ENCODE data around the gene MAP6D1.
"Not testable (repeated sequence)": the region's sequence is repeated elsewhere in the genome, so short reads cannot be mapped to it uniquely, and the experiment has no call there.

MAP6D1 gene

GRCh38 chr3:183799461-183799860 lies 25.9 kb downstream of the MAP6D1 start:
- peak in 1 of 14 donors; percentile 18 for DNase-seq

DNA sequence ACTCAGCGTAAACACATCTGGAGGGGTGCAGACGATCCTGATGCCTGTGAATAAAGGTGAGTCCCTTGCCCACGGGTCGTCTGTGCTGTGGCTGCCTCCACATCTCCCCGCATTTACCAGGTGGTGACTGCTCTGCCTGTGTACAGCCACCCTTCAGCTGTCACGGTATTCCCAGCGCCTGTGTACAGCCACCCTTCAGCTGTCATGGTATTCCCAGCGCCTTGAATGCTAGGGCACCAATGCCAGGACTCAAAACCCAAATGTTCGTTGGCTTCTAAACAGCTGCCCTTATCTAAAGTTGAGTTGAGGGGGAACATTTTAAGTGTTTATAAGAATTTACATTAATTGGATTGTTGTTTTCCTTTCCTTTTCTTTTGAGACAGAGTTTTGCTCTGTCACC lies 27.4 kb downstream of the MAP6D1 start:
- DNase-seq = no peak

DNA sequence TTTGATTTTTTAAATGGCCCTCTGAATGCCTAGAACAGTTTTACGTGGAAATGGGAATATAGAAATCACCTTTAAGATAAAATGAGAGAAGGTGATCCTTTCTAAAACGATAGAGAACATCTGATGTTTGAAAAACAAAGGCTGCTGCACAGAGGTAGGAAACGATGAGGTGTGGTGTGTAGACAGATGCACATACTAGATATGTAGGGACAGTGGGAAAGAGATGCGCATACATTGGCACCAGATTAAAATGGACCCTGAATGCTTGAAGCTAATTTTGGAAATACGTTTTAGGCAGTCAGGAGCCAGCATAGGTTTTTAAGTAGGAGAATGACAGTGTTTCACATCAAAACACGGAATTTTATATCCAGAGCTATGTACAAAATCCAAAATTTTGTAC lies 29.0 kb downstream of the MAP6D1 start:
- DNase-seq = no peak

DNA sequence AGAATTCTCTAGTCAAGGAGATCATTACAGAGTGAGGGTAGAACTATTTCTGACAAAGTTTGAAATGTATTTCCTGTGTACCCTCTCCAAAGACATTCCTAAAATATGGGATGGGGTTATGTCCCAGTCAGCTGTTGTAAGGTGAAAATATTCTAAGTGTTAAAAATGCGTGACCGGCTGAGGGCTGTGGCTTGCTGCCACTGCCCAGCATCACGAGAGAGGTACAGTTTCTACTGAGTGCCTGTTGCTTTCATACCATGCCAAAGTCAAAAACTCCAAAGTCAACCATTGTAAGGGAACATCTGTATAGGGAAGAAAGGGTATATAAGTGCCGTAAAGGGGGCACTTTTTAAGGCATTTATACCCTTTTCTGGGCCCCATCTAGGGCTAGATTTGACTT lies 30.9 kb downstream of the MAP6D1 start:
- DNase-seq = no peak

- DNase-seq = no peak
Measured at GRCh38 chr3:183792976-183793375, 32.4 kb downstream of the MAP6D1 start.

- no peak for DNase-seq
Measured at GRCh38 chr3:183790700-183791099, 34.7 kb downstream of the MAP6D1 start.

- no peak for DNase-seq
Measured at GRCh38 chr3:183789826-183790225, 35.6 kb downstream of the MAP6D1 start.

- not testable (repeated sequence) for DNase-seq
Measured at GRCh38 chr3:183784503-183784902, 40.9 kb downstream of the MAP6D1 start.

GRCh38 chr3:183782576-183783276 lies 42.7 kb downstream of the MAP6D1 start:
- no peak for DNase-seq

- no peak for DNase-seq
Measured at GRCh38 chr3:183781246-183781645, 44.1 kb downstream of the MAP6D1 start.

DNA sequence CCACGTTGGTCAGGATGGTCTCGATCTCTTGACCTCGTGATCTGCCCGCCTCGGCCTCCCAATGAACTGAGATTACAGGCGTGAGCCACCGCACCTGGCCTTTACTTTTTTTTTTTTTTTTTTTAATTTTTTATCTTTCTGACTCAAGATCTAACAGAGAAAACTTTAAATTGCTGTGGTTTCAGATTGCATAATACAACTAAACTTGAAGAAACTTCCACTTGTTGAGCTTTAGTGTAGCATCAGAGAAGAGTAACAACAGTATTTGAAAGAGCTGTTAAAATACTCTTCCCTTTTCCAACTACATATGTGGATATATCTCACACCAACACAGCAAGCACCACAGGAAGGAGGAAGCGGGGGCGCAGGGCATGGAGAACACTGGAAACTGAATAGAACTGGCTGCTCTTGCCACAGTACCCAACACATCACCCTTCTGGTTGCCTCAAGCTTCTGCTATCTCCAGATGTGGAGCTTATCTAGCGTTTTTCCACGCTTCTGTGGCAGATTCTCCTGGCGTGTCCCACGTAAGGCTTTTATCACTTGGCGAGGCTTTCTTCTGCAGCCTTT lies 45.4 kb downstream of the MAP6D1 start:
- no peak for DNase-seq

DNA sequence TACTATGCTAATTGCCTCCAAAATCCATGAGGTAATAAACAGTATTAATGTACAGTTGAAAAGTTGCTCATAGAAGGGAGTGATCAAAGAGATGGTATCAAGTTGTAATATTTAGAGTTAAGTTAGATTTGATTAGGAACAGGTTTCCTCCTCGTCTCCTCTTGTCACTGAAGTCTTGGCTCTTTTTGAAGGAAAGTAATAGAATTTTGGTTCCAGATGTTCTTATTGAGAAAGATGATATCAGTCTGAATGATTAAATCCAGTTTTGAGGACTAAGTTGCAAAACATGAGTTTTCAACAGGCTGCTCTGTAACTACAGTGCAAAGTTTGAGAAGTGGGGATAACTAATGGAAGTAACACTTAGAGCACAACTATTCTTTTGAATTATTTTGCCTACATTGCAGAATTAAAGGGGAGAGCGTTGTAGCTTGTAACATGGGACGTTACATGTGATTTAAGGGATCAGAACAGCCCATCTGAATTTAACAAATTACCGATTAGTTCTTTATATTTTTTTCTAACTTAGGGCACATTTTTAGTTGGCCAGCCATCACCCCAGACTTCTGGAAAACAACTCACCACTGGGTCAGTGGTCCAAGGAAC lies 48.3 kb downstream of the MAP6D1 start:
- DNase-seq = no peak

GRCh38 chr3:183776451-183776850 lies 48.9 kb downstream of the MAP6D1 start:
- DNase-seq = not testable (repeated sequence)

- no peak for DNase-seq
Measured at GRCh38 chr3:183775781-183776180, 49.6 kb downstream of the MAP6D1 start.

- DNase-seq = no peak
Measured at GRCh38 chr3:183774631-183775030, 50.7 kb downstream of the MAP6D1 start.

- DNase-seq = no peak
Measured at GRCh38 chr3:183769453-183769852, 55.9 kb downstream of the MAP6D1 start.

- no peak for DNase-seq
Measured at GRCh38 chr3:183768114-183768513, 57.3 kb downstream of the MAP6D1 start.

DNA sequence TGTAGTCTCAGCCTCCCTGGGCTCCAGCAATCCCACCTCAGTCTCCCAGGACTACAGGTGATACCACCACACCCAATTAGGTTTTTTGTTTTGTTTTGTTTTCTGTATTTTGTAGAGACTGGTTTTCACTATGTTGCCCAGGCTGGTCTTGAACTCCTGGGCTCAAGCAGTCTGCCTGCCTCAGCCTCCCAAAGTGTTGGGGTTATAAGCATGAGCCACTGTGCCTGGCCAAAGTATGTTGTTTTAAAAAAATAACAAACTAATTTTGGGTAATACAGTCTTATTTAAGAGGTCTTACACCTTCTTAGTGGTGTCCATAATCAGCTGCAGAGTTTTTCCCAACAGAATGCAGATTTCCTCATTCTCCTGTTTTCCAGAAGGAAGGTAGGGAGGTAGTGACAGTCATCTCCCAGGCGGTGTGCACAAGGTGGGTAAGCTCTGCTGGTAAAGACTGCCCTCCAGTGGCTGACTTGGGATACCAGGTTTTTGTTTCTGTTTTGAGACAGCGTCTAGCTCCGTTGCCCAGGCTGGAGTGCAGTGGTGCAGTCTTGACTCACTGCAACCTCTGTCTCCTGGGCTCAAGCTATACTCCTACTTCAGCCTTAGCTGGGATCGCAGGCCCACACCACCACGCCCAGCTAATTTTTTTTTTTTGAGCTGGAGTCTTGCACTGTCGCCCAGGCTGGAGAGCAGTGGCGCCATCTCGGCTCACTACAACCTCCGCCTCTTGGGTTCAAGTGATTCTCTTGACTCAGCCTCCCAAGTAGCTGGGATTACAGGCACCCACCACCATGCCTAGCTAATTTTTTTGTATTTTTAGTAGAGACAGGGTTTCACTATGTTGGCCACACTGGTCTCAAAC lies 58.4 kb downstream of the MAP6D1 start:
- peak in 12 of 14 donors; percentile 9 to 64 (median 44) for DNase-seq

- no peak for DNase-seq
Measured at GRCh38 chr3:183766107-183766506, 59.3 kb downstream of the MAP6D1 start.

All from C1 segment of cervical spinal cord (tissue), 14 donors.